ENCODE results near the gene ZNF335. TPM values are rescaled to one million over a fixed set of nuclear protein-coding genes. Genes with fewer than 3 reads are reported as not detected.

ZNF335 gene
- total and polyA plus RNA-seq, 2 of the 13 experiments (the other 11 are each of a cell fraction or from before 2014, with no cell fraction given): 9.7 to 13.7 TPM

GRCh38 chr20:45920462-45921336 is 51.3 kb downstream of the ZNF335 start (continued):
- no peak for TF ChIP-seq ATF5 (CRISPR knock-in tag; IDR thresholded peaks at IDR 0.05; ENCODE audit: low read depth)

GRCh38 chr20:45919542-45920399 is 52.2 kb downstream of the ZNF335 start:
- Histone ChIP-seq H3K79me2 (ENCODE audit: insufficient read depth, low read length) (no peaks in the 10 kb centered on the region), H3K27me3 (ENCODE audit: control insufficient read depth in 1 of 2, insufficient read depth in 2 of 2, low read length in 2 of 2) (peaks cover 0 to 8% of the 10 kb centered on the region in 2 experiments; a peak in 2 of 5 replicates), H3K9ac (ENCODE audit: insufficient read depth, low read depth, low read length) (peak overlapping the region; percentile 16; the same call in 1 of the 2 replicates), H3K27ac (ENCODE audit: extremely low read length, insufficient read depth, low read length) (no peak overlapping the region), H3K36me3 (replicated peaks in 1 of 2; ENCODE audit: control insufficient read depth in 1 of 2, insufficient read depth in 2 of 2, low read length in 2 of 2) (no peaks in the 10 kb centered on the region), H4K20me1 (ENCODE audit: insufficient read depth, low read length) (no peaks in the 10 kb centered on the region), H3K4me2 (ENCODE audit: low read depth, low read length) (peak overlapping the region; percentile 48), H3K9me3 (ENCODE audit: low read length) (no peaks in the 10 kb centered on the region), H3K4me3 (replicated peaks in 1 of 3; ENCODE audit: insufficient read depth in 1 of 3, low read depth in 2 of 3, low read length in 3 of 3) (peak overlapping the region in 2 of 3 experiments; percentile 5 to 44; a peak in 3 of 6 replicates), H3K4me1 (ENCODE audit: insufficient read depth, low read length) (peaks cover 74% of the 10 kb centered on the region), H2AFZ (ENCODE audit: low read length) (peak overlapping the region; percentile 24)
- WGBS (ENCODE audit: low lambda C conversion rate): 3% methylated on average over 11 of the region's 11 CpGs
- in situ Hi-C loops (cut with HindIII; ENCODE audit: extremely low pct_ligation_motif_present, low pct_unique_long_range_greater_than_20kb): no loop called here
- POLR2A ChIA-PET: interaction anchor here (0.7 to 5.0 kb wide), 17 partner anchors 10 to 86 kb away, joined by 3 to 78 read pairs (median 9); partner anchors contain the start of genes ACOT8, CTSA, NEURL2 and PCIF1
- intact Hi-C loops (cut with micrococcal nuclease; ENCODE audit: unreplicated experiment): no loop called here
- FAIRE-seq: no peak
- ATAC-seq: peak; percentile 54
- CTCF ChIA-PET (ENCODE audit: low intra/inter-chr PET ratio, low total read pairs): no interaction called here
- no TSS peak for BruUV-seq (replicated peaks)
- DNase-seq (ENCODE audit: low spot score): no peak
- no peak for TF ChIP-seq LCORL (IDR thresholded peaks at IDR 0.05)
- peak; percentile 61 for TF ChIP-seq LCORL (CRISPR knock-in tag; IDR thresholded peaks at IDR 0.05)
- no peak for TF ChIP-seq MTA1 (CRISPR knock-in tag; IDR thresholded peaks at IDR 0.05; ENCODE audit: borderline replicate concordance)
- TF ChIP-seq FOXP4 (CRISPR knock-in tag; IDR thresholded peaks at IDR 0.05): peak; percentile 59
- no peak for TF ChIP-seq RFX1 (IDR thresholded peaks at IDR 0.05)
- no peak for TF ChIP-seq KLF16 (CRISPR knock-in tag; IDR thresholded peaks at IDR 0.05)
- peak; percentile 75 for TF ChIP-seq PATZ1 (CRISPR knock-in tag; IDR thresholded peaks at IDR 0.05)
- 0 out of 2 replicates have a peak, but pooled peaks have one; percentile 18 for TF ChIP-seq ZNF331 (CRISPR knock-in tag; IDR thresholded peaks at IDR 0.05)
- TF ChIP-seq ZBTB20 (CRISPR knock-in tag; IDR thresholded peaks at IDR 0.05; ENCODE audit: borderline replicate concordance, low read depth): 0 out of 2 replicates have a peak, but pooled peaks have one; percentile 32
- TF ChIP-seq MEIS2 (CRISPR knock-in tag; IDR thresholded peaks at IDR 0.05): peak; percentile 70; the same call in 1 of the 2 replicates
- no peak for TF ChIP-seq JUNB (CRISPR knock-in tag; IDR thresholded peaks at IDR 0.05; ENCODE audit: borderline replicate concordance)
- no peak for TF ChIP-seq HIVEP1 (CRISPR knock-in tag; IDR thresholded peaks at IDR 0.05)
- no peak for TF ChIP-seq SAFB2 (CRISPR knock-in tag; IDR thresholded peaks at IDR 0.05; ENCODE audit: borderline replicate concordance, low read depth)

Measured in HepG2 (cell line).